ENCODE results near the gene TEX261.

GRCh38 chr2:71006955-71007799, 12.5 kb upstream of the TEX261 start:
- TF ChIP-seq SIN3A (conservative IDR thresholded peaks at IDR 0.05 in 1 of 2, IDR thresholded peaks at IDR 0.05 in 1 of 2; ENCODE audit: low read depth in 1 of 2, low read length in 2 of 2) (no peak), CTCF (IDR thresholded peaks at IDR 0.05; ENCODE audit: control extremely low read depth in 1 of 3, insufficient read depth in 1 of 3, low read depth in 1 of 3, low read length in 3 of 3) (peak in 2 of 3 experiments; percentile 17 to 32; a peak in 1 of 4 replicates)

Measured in H1 (cell line).